Mesenteric fat pad (tissue), 1 donor: ENCODE results near the gene FIG4. TPM values are rescaled to one million over a fixed set of nuclear protein-coding genes. Genes with fewer than 3 reads are reported as not detected.
"Not testable (repeated sequence)": the region's sequence is repeated elsewhere in the genome, so short reads cannot be mapped to it uniquely, and the experiment has no call there.

ENCODE experiments used
- DNase-seq: peaks from one replicate; pipeline ENCODE4 v3.0.0-alpha.2; 2020; ENCODE audit warnings: low spot score
- long read RNA-seq: library from polyadenylated mRNA; unstranded; transcript quantifications from one replicate; pipeline ENCODE4 v2.0.0, GENCODE V29; 2020
- total RNA-seq: library from RNA; stranded (reverse); fragmentation: NEBNext Ultra II Directional; extraction: Animal tissue kit (Norgen Biotek cat#: 25700); gene quantifications from one replicate; pipeline ENCODE4 v1.2.1, GENCODE V29; 2021
- donor health status: DM: yes; HTN: yes; CAD: no.

The FIG4 gene
- total RNA-seq: 17.9 TPM
- long read RNA-seq, transcript FIG4-201 (23 exons, 3,011 nt): major isoform, 16 of 30 reads
- long read RNA-seq, partial matches to known transcripts: 7 of 30 reads
- long read RNA-seq, other reads (novel, unspliced or antisense): 7 of 30 reads

GRCh38 chr6:109690737-109691621 is at the start of gene FIG4, which contains the start of gene AK9:
FIG4 (plus strand) TSS chr6:109691296; CDS start chr6:109691436, 140 bp downstream.
AK9 (minus strand) TSS chr6:109691202; CDS start chr6:109675745, 15,457 bp downstream.
- peak; percentile 93 for DNase-seq

- DNase-seq: no peak
Measured at GRCh38 chr6:109644131-109644530, 47.0 kb upstream of the FIG4 start.

- DNase-seq: no peak
Measured at GRCh38 chr6:109653264-109653663, 37.8 kb upstream of the FIG4 start.

- no peak for DNase-seq
Measured at GRCh38 chr6:109655761-109656262, 35.3 kb upstream of the FIG4 start.

GRCh38 chr6:109660526-109661320 is 30.4 kb upstream of the FIG4 start:
- no peak for DNase-seq

- no peak for DNase-seq
Measured at GRCh38 chr6:109662192-109662591, 28.9 kb upstream of the FIG4 start.

- DNase-seq: no peak
Measured at GRCh38 chr6:109669811-109670210, 21.3 kb upstream of the FIG4 start.

GRCh38 chr6:109671733-109672132 is 19.4 kb upstream of the FIG4 start:
- no peak for DNase-seq

- no peak for DNase-seq
Measured at GRCh38 chr6:109672175-109672574, 18.9 kb upstream of the FIG4 start.

GRCh38 chr6:109672839-109673238 is 18.3 kb upstream of the FIG4 start:
- DNase-seq: no peak

- no peak for DNase-seq
Measured at GRCh38 chr6:109676724-109677123, 14.4 kb upstream of the FIG4 start.

- no peak for DNase-seq
Measured at GRCh38 chr6:109678240-109678639, 12.9 kb upstream of the FIG4 start.

- not testable (repeated sequence) for DNase-seq
Measured at GRCh38 chr6:109678661-109679505, 12.2 kb upstream of the FIG4 start.

GRCh38 chr6:109686566-109687265 is 4.4 kb upstream of the FIG4 start:
- no peak for DNase-seq

GRCh38 chr6:109687271-109687761 is 3.8 kb upstream of the FIG4 start:
- no peak for DNase-seq

GRCh38 chr6:109690373-109690736 is 741 bp upstream of the FIG4 start:
- peak; percentile 88 for DNase-seq

- no peak for DNase-seq
Measured at GRCh38 chr6:109693111-109693510, 2.0 kb downstream of the FIG4 start.

- DNase-seq: no peak
Measured at GRCh38 chr6:109695468-109695867, 4.4 kb downstream of the FIG4 start.

GRCh38 chr6:109696355-109696754 is 5.3 kb downstream of the FIG4 start:
- DNase-seq: no peak

GRCh38 chr6:109701221-109701620 is 10.1 kb downstream of the FIG4 start:
- no peak for DNase-seq
